Stimulated activated CD4-positive, alpha-beta T cell treated with anti-CD3 and anti-CD28 coated beads, Interleukin-2, amount 100 ng/mL, for 24 hours (primary cell): ENCODE data around the gene XPC.
"Not testable (repeated sequence)": the region's sequence is repeated elsewhere in the genome, so short reads cannot be mapped to it uniquely, and the experiment has no call there.

Source experiments
- DNase-seq, 2 donors: peaks; one replicate each; pipeline ENCODE4 v3.0.0-alpha.2; 2020

XPC gene

DNA sequence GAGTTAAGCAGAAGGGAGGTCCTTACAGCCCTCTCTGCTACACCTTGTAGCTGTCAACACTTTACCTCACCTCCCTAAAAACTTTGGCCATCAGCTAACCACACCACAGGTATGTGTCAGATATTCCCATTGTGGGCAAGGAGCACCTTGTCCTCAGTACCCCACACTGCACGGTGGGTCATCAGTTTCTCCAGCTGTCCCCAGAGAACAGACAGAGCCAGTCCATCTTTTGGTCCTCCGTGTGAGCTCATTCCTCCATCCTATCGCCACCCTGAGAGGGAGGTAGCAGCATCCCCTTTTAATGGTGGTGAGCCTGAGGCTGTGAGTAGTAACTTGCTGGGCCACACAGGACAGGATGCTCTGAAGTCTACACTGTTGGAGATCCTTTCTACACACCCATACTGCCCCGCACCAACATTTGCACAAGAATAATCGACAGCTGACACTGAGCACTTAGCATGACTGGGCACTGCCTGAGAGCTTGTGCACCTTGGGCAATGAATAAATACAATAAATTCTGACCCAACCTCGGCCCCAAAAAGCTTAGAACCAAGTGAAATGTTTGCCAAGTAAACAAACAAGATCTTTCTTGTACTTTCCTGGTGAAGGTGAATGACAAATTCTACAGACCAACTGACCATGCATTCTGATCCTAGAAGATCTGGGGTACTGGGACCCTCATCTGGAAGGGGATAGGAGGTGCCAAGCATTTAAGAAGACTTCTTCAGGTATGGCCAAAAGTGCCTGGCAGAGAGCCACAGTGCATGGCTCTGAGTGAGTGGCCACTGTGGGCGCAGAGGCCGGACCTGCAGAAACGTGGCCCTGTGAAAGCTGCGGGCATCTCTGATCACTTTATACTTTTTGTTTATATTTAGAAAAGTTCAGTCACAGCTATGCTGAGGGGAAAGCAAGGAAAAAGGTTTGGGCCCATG lies 60.7 kb downstream of the XPC start:
- no peak for DNase-seq

DNA sequence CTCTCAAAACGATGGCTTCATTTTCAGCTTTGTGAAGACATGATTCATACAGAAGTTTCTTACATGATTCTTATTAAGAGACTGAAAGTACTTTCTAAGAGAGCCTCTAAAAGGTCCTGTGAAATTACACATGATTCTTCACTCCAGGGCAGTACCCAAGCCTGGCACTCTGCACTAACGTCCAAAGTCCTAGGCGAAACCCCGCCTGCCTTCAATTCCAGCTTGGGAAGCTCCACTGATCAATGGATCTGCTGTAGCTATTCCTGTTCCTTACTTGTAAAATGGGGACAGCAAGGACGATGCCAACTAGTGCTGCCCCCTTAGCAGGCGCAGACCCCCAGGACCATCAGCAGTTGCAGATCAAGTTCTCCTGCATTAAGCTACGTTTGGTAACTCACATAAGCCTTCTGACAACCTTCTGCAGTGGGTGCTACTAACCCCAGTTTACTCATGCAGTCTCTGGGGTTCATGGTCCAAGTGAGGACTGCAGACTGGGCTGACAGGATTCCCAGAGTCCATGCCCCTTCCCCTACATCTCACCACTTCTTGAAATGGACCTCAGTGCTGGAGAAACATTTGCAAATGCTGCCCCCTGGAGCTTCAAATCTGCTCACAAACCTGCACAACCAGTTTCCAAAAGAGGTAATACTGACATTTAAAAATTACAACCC lies 64.3 kb downstream of the XPC start:
- no peak for DNase-seq

DNA sequence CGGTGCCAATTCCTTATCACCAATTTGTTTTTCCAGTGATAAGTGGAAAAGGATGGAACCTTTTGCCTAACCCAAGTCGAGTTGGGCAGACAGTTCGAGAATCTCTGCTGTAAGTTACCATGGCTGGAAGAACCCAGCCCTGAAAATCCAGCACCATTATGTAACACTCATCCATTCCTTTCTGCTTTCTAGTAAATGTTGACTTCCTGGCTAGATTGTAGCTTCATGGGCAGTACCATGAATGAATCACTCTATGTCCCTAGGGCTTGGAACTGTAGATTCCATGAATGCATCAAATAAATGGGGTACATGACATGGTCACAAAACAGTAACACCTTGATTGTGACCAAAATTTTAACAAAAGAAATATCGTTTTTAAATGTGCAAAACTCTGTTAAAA lies 67.7 kb downstream of the XPC start:
- DNase-seq: no peak

GRCh38 chr3:14109821-14110220 lies 68.6 kb downstream of the XPC start:
- DNase-seq: not testable (repeated sequence)

- DNase-seq: no peak
These were observed 80.6 kb downstream of the XPC start for GRCh38 chr3:14097616-14098391.

- no peak for DNase-seq
These were observed 81.7 kb downstream of the XPC start for GRCh38 chr3:14096742-14097141.
